OCI-M2 (cell line): Measurements from ENCODE around the gene WSB1.
A peak's percentile ranks its signal among the peaks of the same experiment; 100 is the strongest.
"Not testable (repeated sequence)": the region's sequence is repeated elsewhere in the genome, so short reads cannot be mapped to it uniquely, and the experiment has no call there.

Experiments
- DNase-seq: peaks from one replicate; lab custom pipeline; 2025; ENCODE audit not compliant: unreplicated experiment; lab: John Stamatoyannopoulos, UW

Gene WSB1

GRCh38 chr17:27276653-27277156 lies 17.2 kb upstream of the WSB1 start:
- no peak for DNase-seq

- not testable (repeated sequence) for DNase-seq
Measured at GRCh38 chr17:27279132-27279531, 14.8 kb upstream of the WSB1 start.

GRCh38 chr17:27280527-27280926 lies 13.4 kb upstream of the WSB1 start:
- DNase-seq, result no peak

GRCh38 chr17:27281438-27281837 lies 12.5 kb upstream of the WSB1 start:
- DNase-seq, result no peak

- DNase-seq, result no peak
Measured at GRCh38 chr17:27282054-27282551, 11.8 kb upstream of the WSB1 start.

- no peak for DNase-seq
Measured at GRCh38 chr17:27283060-27283459, 10.9 kb upstream of the WSB1 start.

- DNase-seq, result no peak
Measured at GRCh38 chr17:27283751-27284150, 10.2 kb upstream of the WSB1 start.

- DNase-seq, result no peak
Measured at GRCh38 chr17:27284811-27285415, 9.0 kb upstream of the WSB1 start.

- no peak for DNase-seq
Measured at GRCh38 chr17:27285516-27285915, 8.4 kb upstream of the WSB1 start.

GRCh38 chr17:27288183-27288582 lies 5.7 kb upstream of the WSB1 start:
- no peak for DNase-seq

GRCh38 chr17:27289856-27290255 lies 4.1 kb upstream of the WSB1 start:
- no peak for DNase-seq

GRCh38 chr17:27290916-27291598 lies 2.9 kb upstream of the WSB1 start:
- DNase-seq, result no peak

- no peak for DNase-seq
Measured at GRCh38 chr17:27293359-27293897, 486 bp upstream of the WSB1 start.

GRCh38 chr17:27294689-27295630 lies 1.0 kb downstream of the WSB1 start:
- DNase-seq, result peak; percentile 17

GRCh38 chr17:27295945-27296344 lies 2.0 kb downstream of the WSB1 start:
- no peak for DNase-seq

- DNase-seq, result no peak
Measured at GRCh38 chr17:27296428-27296979, 2.6 kb downstream of the WSB1 start.

- no peak for DNase-seq
Measured at GRCh38 chr17:27299384-27300049, 5.6 kb downstream of the WSB1 start.

GRCh38 chr17:27303734-27304133 lies 9.8 kb downstream of the WSB1 start:
- no peak for DNase-seq

- DNase-seq, result no peak
Measured at GRCh38 chr17:27306276-27306835, 12.4 kb downstream of the WSB1 start.

- DNase-seq, result no peak
Measured at GRCh38 chr17:27310565-27311110, 16.7 kb downstream of the WSB1 start.
